Stimulated activated CD8-positive, alpha-beta memory T cell treated with anti-CD3 and anti-CD28 coated beads, Interleukin-15, amount 100 ng/mL, for 48 hours (primary cell): Measurements from ENCODE around the gene NCSTN.

Experiments used
- DNase-seq, 2 donors: peaks; one replicate each; pipeline ENCODE4 v3.0.0-alpha.2; 2020; ENCODE audit warnings: low read depth in 2 of 2

The NCSTN gene

DNA sequence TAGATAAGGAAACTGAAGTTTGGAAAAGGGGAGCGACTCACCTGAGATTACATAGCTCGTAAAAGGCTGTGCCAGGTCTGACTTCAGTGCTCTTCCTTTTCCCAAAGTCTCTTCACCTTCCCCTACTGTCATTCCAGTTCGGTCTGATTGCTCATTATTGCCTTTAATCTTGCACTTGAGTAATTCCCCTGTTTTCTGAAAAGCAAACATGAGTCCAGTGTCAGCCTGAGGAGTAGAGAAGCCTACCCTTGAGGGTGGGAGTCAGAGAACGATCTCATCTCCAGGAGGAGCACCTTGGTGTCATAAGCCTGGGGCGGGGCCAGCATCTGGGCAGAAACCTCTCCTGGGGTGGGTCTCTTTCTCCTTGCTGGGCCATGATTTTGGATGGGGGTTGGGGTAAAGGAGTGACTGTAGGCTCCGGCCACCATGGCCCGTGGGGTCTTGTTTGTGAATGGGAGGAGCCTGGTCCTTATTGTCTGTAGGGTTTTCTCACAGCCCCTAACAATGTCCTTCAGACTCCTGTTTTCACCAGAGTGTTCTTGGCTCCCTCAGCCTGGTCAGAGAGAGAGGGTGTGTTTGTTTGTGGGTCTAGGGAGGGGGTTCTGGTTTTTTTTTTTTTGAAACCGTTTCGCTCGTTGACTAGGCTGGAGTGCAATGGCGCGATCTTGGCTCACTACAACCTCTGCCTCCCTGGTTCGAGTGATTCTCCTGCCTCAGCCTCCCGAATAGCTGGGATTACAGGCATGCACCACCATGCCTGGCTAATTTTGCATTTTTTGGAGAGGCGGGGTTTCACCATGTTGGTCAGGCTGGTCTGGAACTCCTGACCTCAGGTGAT is 63.2 kb downstream of the NCSTN start:
- DNase-seq = no peak

DNA sequence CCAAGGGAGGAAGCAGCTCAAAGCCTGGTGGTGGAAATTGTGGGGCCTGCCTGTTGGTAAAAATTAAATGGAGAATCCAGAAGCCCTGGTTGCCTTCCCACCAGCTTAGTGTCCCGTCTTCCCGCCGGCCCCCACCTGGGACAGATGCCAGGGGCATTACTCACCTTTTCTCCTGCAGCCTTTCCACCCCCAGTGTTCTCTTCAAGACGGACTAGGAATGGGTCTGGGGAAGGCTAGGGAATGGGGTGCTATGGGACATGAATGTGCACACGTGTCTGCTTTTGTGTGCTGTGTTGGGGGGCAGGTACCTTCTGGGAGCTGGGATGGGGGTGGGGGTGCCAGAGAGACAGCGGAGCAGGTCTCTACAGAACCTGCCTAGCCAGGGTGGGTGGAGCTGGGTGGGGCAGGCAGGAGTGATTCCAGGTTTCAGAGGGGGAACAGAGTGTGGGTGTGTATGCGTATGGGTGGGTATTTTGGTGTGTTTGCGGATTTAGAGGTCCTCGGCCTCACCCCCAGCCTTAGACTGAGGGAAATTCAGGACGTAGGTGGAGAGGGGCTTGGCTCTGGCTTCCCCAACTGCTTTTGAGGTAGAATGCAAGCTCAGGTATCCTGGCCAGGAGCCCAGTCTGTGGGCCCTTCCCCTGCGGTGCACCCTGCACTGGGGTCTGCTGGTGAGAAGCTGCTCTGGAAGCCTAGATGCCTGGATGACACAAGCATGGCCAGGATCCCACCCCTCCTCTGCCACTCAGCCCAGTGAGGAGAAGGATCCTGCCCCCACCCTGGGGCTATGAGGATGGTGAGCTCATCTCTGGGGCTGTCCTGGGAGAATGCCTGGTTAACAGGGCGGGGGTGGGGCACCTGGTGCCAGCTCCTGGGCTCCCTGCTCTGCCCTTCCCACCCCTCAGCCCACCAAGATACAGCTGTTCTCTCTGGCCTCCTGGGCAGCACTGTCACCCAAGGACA is 64.9 kb downstream of the NCSTN start:
- DNase-seq = no peak
